ENCODE data around the gene XRCC6. TPM values are rescaled to one million over a fixed set of nuclear protein-coding genes. Genes with fewer than 3 reads are reported as not detected.
"Not testable (repeated sequence)": the region's sequence is repeated elsewhere in the genome, so short reads cannot be mapped to it uniquely, and the experiment has no call there.

XRCC6 gene
- total RNA-seq (2021; fragmentation: NEBNext Ultra II Directional; extraction: Animal tissue kit (Norgen Biotek cat#: 25700)), result 100 to 1,000 TPM; 324 to 395 (median 373) TPM
- long read RNA-seq, transcript XRCC6-202 (13 exons, 2,296 nt), result major isoform, 609 of 782 reads
- long read RNA-seq, transcript XRCC6-201 (12 exons, 2,709 nt), result minor isoform, 57 of 782 reads
- long read RNA-seq, transcript XRCC6-206 (12 exons, 2,148 nt), result minor isoform, 6 of 782 reads
- long read RNA-seq, partial matches to known transcripts, result 70 of 782 reads
- long read RNA-seq, other reads (novel, unspliced or antisense), result 38 of 782 reads

- H3K27ac Mint-ChIP-seq, result peak within 1 kb of the TSS; percentile 98
- H3K27me3 Mint-ChIP-seq (ENCODE audit: insufficient read depth), result no peaks in the 10 kb centered on the region
- peaks cover 14% of the 10 kb centered on the region for H3K36me3 Mint-ChIP-seq (ENCODE audit: low read depth)
- no peaks in the 10 kb centered on the region for H3K9me3 Mint-ChIP-seq
- DNase-seq, result peak; percentile 99
- H3K4me3 Mint-ChIP-seq, result peak within 1 kb of the TSS; percentile 94
- H3K4me1 Mint-ChIP-seq (ENCODE audit: low read depth), result peaks cover 39% of the 10 kb centered on the region
- no peak for TF ChIP-seq CTCF (IDR thresholded peaks at IDR 0.05)
Observed at GRCh38 chr22:41621099-41621910, at the start of gene XRCC6. Gene XRCC6 (plus strand): TSS chr22:41621295. CDS start chr22:41622005, 710 bp downstream.

- DNase-seq, result no peak
Observed at GRCh38 chr22:41571786-41572185, 49.3 kb upstream of the XRCC6 start.

GRCh38 chr22:41572305-41572704 lies 48.8 kb upstream of the XRCC6 start:
- H3K4me3 Mint-ChIP-seq; H3K27me3 Mint-ChIP-seq (ENCODE audit: insufficient read depth); DNase-seq; H3K36me3 Mint-ChIP-seq (ENCODE audit: low read depth); H3K27ac Mint-ChIP-seq; H3K4me1 Mint-ChIP-seq (ENCODE audit: low read depth); H3K9me3 Mint-ChIP-seq: not testable (repeated sequence)

More at GRCh38 chr22:41571786-41572185, 49.3 kb upstream of the XRCC6 start:
- no peak overlapping the region for H3K4me3 Mint-ChIP-seq
- no peak for TF ChIP-seq CTCF (IDR thresholded peaks at IDR 0.05)
- H3K9me3 Mint-ChIP-seq, result no peaks in the 10 kb centered on the region
- H3K4me1 Mint-ChIP-seq (ENCODE audit: low read depth), result no peaks in the 10 kb centered on the region
- H3K36me3 Mint-ChIP-seq (ENCODE audit: low read depth), result 0 out of 2 replicates have a peak, but pooled peaks cover 2% of the 10 kb centered on the region
- H3K27ac Mint-ChIP-seq, result no peak overlapping the region
- peaks cover 5% of the 10 kb centered on the region for H3K27me3 Mint-ChIP-seq (ENCODE audit: insufficient read depth)

GRCh38 chr22:41573677-41574076 lies 47.4 kb upstream of the XRCC6 start:
- Mint-ChIP-seq H3K36me3 (ENCODE audit: low read depth) (peaks cover 16% of the 10 kb centered on the region; the same call in 1 of the 2 replicates), H3K27ac (no peak overlapping the region), H3K4me1 (ENCODE audit: low read depth) (no peaks in the 10 kb centered on the region), H3K9me3 (no peaks in the 10 kb centered on the region), H3K4me3 (no peak overlapping the region), H3K27me3 (ENCODE audit: insufficient read depth) (peaks cover 6% of the 10 kb centered on the region)
- DNase-seq, result no peak
- no peak for TF ChIP-seq CTCF (IDR thresholded peaks at IDR 0.05)

- H3K27ac Mint-ChIP-seq, result no peak overlapping the region
- H3K27me3 Mint-ChIP-seq (ENCODE audit: insufficient read depth), result peaks cover 6% of the 10 kb centered on the region
- H3K9me3 Mint-ChIP-seq, result no peaks in the 10 kb centered on the region
- no peak overlapping the region for H3K4me3 Mint-ChIP-seq
- no peak for TF ChIP-seq CTCF (IDR thresholded peaks at IDR 0.05)
- H3K4me1 Mint-ChIP-seq (ENCODE audit: low read depth), result no peaks in the 10 kb centered on the region
- no peak for DNase-seq
- H3K36me3 Mint-ChIP-seq (ENCODE audit: low read depth), result peaks cover 16% of the 10 kb centered on the region; the same call in 1 of the 2 replicates
Observed at GRCh38 chr22:41574847-41575381, 46.2 kb upstream of the XRCC6 start.

Measured in HFFc6 (cell line).